ENCODE results near the gene ATG4D.
A peak's percentile ranks its signal among the peaks of the same experiment; 100 is the strongest.
"Not testable (repeated sequence)": the region's sequence is repeated elsewhere in the genome, so short reads cannot be mapped to it uniquely, and the experiment has no call there.

Gene ATG4D

GRCh38 chr19:10552510-10553053 is 8.9 kb downstream of the ATG4D start:
- DNase-seq (ENCODE audit: low read depth in 2 of 2): no peak

- DNase-seq (ENCODE audit: low read depth in 2 of 2): no peak
Observed at GRCh38 chr19:10553087-10553667, 9.5 kb downstream of the ATG4D start.

DNA sequence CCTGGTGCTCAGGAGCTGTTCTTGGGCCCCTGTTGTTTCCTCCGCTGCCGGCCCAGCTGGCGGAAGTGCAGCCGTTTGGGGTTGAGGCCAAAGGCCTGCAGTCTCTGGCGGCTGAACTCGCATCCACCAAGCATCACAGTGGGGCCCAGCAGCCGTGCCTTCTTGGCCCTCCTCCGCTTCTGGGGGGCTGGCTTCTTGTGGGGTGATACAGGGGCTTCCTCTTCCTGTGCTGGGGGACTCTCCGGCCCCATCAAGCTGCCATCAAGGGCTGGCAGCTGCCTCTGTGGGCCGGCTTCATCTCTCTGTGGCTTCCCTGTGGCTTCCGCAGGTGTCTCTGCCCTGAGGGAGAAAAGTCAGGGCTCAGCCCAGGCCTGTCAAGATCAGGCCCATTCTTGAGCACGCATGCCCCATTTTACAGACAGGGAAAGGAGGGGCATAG is 10.3 kb downstream of the ATG4D start:
- DNase-seq (ENCODE audit: low read depth in 2 of 2): no peak

GRCh38 chr19:10554760-10555609 is 11.3 kb downstream of the ATG4D start:
- DNase-seq (ENCODE audit: low read depth in 2 of 2): no peak

DNA sequence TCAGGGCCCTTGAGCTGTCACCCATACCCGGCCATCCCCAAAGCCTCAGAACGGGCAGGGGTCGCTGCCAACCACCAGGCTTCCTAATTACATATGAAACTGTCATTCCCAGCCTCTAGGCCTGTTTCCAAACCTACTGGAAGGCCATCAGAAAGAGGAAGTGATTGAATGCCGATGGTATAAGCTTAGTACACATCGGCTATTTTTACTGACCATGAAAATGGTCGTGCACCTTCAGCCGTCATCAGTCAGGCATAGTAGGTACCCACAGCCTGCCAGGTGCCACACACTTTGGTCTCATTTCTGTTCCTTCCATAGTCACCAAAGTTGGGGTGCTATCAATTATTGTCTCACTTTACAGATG is 11.9 kb downstream of the ATG4D start:
- DNase-seq (ENCODE audit: low read depth in 2 of 2): no peak

DNA sequence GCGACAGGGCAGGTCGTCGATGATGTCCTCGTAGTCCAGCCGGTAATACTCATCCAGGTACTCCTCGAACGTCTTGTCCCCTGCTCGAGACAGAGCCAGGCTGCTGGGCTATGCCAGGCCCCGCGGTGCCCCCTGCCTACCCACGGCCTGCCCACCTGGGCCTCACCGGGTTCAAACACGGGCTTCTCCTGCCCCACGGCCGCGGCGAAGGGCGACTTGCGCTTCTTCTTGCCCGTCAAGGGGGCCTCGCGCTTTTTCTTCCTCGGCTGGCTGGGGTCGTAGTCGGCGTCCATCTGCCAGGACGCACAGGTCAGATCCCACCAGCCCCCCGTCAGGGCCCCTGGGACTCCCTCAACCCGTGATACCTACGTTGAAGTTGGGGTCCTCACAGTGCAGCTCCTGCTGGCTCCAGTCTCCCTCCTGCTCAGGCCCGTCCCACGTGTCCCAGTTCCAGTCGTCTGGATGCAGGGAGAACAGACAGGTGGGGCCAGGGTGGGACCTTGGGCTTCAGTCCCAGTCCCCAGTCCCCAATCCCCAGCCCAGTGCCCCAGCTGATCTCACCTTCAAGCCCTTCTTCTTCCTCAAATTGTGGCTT is 14.0 kb downstream of the ATG4D start:
- no peak for DNase-seq (ENCODE audit: low read depth in 2 of 2)

- no peak for DNase-seq (ENCODE audit: low read depth in 2 of 2)
Observed at GRCh38 chr19:10560154-10560553, 16.4 kb downstream of the ATG4D start.

DNA sequence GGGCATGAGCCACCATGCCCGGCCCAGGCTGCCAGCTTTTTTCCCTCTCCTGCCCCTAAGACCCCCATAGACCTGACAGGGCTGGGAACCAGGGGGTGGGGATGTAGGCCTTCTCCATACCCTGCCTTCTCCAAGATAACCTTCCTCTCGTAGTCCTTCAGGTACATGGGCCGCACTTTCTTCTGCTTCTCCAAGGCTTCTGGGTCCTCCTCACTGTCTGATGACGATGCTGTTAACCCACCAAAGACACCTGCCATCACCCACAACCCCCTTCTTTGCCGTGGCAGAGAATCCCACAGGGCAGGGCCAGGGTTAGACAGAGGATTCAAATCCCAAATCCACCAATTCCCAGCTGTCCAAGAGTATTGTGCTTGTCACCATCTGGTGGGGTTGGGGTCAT is 18.9 kb downstream of the ATG4D start:
- no peak for DNase-seq (ENCODE audit: low read depth in 2 of 2)

DNA sequence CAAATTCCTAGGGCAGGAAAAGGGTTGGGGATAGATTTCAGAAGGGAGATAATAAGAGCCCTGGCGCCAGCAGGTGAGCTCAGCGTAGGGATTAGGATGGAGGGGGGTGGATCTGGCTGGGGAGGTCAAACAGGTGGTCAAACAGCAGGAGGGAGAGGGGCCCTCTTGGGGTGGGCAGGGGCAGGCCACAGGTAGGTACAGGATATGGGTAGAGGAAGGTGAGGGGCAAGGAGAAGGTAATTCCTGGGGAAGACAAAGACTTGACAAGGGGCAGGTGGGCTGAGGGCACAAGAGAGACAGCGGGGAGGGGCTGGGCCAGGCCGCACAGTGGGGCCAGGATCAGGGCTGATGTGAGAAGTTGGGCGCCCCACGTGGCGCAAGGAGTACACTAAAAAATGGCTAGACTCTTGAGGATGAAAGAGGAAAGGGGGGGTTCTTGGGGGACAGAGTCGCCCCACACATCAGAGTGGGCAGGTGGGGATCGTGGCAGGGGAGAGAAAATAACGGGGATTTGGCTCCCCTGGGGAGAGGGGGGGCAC is 21.4 kb downstream of the ATG4D start:
- peak in 1 of 2 experiments; percentile 15 for DNase-seq (ENCODE audit: low read depth in 2 of 2)

DNA sequence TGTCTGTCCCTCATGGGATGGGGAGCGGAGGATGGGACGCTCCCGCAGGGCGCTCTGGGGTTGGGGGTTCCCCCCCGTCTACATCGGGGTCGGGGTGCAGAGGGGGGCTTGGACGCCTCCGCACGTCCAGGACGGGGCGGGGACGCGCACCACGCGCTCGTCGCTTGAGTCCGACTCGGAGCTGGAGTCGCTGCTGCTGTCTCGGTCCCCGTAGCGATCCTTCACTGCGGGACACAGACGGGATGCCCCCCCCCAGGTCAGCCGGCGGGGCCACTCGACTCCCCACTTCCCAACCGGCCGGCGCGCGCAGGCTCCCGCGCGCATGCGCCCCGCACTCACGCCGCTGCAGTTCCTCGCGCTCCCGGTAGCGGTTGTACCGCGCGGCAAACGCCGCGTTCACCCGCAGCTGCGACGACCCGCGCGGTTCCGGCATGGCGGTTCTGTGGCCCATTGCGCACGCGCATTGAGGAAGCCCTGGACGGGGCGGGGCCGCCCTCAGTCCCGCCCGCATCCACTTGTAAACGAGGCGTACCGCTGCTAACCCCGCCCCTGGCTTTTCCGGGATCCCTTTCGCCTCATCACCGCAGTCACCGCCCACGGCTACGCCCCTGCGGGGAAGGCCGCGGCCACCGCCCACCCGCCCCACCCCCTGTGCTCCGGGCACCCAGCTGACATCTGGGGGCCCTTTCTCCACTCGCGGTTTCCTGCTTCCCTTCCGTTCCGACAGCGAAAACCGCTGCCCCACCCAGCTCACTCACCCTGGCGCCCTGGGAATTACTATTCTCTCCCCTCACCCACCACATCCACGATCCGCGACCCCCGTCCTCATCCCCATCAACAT is 22.1 kb downstream of the ATG4D start, which contains the start of gene KRI1:
Gene KRI1, minus strand, starts transcription at position 444 of the 841 bp plus-strand sequence. Its CDS starts 11 bp downstream, at position 433.
- peak; percentile 87 to 90 for DNase-seq (ENCODE audit: low read depth in 2 of 2)

DNA sequence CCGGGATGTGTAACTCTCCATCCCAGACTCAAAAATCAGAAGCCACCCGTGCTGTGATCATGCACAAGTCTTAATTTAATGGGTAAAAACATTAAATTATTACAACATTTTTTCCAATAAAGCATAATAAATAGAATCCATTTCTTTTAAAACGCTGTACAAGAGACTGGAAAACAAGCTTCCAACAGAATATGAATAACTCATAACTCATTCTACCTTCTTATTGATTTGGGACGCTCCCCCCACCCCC is 22.6 kb downstream of the ATG4D start:
- no peak for DNase-seq (ENCODE audit: low read depth in 2 of 2)

- no peak for DNase-seq (ENCODE audit: low read depth in 2 of 2)
Observed at GRCh38 chr19:10566658-10567410, 23.1 kb downstream of the ATG4D start.

DNA sequence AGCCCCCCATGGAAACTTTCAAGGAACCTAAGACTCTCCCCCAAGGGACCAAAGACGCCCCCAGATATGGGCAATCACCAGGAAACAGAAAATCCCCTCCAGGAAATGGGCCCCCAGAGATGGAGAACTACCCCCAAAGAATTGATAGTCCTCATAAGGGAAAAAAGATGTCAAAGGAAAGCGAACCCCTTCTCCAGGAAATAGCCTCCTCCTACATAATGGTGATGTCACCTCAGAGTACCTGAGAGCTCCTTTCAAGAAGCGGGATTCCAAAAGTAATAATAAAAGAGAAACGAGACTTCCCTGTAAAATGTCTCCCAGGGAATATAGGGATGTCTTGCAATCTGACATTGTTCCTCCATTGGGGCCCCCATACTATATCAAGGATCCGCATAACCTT is 24.0 kb downstream of the ATG4D start:
- DNase-seq (ENCODE audit: low read depth in 2 of 2): no peak

- DNase-seq (ENCODE audit: low read depth in 2 of 2): no peak
Observed at GRCh38 chr19:10568062-10568825, 24.5 kb downstream of the ATG4D start.

DNA sequence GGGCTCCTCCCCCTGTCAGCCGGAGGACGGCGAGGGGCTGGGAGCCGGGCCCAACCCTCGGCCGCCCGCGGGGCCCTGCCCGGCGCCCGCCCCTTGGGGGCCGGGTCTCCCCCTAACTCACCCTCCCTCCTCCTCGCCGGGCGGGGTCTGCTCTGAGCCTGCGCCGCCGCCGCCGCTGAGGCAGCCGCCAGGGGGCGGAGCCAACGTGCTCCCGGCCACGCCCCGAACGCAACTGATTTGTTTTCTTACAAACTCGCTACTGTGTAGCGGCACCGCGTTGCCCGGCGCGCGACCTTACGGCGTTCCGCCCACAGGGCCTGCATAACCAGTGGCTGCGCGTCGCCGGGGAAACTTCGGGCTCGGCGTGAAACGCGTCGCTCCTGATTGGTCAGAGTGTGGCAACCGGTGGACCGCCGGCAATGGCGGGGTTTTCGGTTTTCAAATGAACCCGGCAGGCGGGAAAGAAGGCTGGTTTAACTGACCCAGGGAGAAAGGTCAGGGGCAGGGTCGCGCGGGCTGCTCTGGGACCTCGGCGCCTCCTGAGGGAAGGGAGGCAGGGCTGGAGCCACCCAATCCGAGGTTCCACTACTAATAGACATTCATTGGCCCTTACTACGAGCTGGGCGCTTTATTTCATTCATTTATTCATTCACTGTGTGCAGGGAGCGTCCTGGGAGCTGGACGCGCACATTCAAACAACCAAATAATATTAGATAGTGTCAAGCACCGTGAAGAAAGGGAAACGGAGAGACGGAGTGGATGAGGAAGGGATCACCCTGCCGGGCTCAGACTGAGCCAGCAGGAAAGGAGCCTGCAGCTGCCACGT is 25.3 kb downstream of the ATG4D start, which contains the start of gene CDKN2D:
Gene CDKN2D, minus strand, starts transcription at position 154 of the 826 bp plus-strand sequence. CDS start 326 bp downstream, outside the sequence.
- DNase-seq (ENCODE audit: low read depth in 2 of 2): peak; percentile 97 to 98

GRCh38 chr19:10573793-10574192 is 30.1 kb downstream of the ATG4D start:
- not testable (repeated sequence) for DNase-seq (ENCODE audit: low read depth in 2 of 2)

- DNase-seq (ENCODE audit: low read depth in 2 of 2): no peak
Observed at GRCh38 chr19:10574462-10574861, 30.8 kb downstream of the ATG4D start.

DNA sequence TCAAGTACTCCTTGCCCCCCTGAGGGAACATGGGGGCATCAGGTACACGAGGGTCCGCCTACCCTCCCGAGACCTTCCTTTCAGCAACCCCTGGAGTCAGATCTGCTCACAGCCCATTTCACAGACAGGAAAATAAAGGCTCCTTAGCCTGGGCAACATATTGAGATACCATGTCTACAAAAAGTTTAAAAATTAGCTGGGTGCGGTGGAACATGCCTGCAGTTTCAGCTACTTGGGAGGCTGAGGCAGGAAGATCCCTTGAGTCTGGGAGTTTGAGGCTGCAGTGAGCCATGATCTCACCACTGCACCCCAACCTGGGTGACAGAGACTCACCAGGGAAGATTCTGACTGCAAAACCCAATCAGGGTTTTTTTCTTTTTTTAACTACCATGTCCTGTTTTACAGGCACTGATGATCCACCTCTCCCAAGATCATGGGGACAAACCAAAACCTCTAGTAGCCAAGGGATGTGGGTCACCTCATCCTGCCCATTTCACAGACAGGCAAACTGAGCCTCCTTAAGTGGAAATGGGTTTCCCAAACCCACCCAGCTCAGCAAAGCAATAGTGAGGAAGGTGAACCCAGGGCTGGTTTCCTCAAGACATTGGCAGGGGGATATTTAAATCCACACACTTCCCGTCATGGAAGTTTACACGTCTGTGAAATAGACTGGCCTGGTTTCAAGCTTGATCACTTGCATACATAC is 31.5 kb downstream of the ATG4D start:
- no peak for DNase-seq (ENCODE audit: low read depth in 2 of 2)

All from fibroblast of skin of left biceps (primary cell).